ENCODE results near the gene MLXIP.

GRCh38 chr12:122171399-122171798 is 92.8 kb downstream of the MLXIP start:
- TF ChIP-seq, protein P1, sequence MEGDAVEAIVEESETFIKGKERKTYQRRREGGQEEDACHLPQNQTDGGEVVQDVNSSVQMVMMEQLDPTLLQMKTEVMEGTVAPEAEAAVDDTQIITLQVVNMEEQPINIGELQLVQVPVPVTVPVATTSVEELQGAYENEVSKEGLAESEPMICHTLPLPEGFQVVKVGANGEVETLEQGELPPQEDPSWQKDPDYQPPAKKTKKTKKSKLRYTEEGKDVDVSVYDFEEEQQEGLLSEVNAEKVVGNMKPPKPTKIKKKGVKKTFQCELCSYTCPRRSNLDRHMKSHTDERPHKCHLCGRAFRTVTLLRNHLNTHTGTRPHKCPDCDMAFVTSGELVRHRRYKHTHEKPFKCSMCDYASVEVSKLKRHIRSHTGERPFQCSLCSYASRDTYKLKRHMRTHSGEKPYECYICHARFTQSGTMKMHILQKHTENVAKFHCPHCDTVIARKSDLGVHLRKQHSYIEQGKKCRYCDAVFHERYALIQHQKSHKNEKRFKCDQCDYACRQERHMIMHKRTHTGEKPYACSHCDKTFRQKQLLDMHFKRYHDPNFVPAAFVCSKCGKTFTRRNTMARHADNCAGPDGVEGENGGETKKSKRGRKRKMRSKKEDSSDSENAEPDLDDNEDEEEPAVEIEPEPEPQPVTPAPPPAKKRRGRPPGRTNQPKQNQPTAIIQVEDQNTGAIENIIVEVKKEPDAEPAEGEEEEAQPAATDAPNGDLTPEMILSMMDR (IDR thresholded peaks at IDR 0.05), result no peak
- no peak for TF ChIP-seq POLR2A (IDR thresholded peaks at IDR 0.05)
